HG03520 (cell line): Measurements from ENCODE around the gene CCS.
"Not testable (repeated sequence)": the region's sequence is repeated elsewhere in the genome, so short reads cannot be mapped to it uniquely, and the experiment has no call there.

ENCODE experiments used
- ATAC-seq: cut with Tn5 transposase; IDR thresholded peaks from one replicate; pipeline ENCODE4 v1.9.1; 2021; ENCODE audit warnings: mild to moderate bottlenecking, moderate library complexity; ENCODE audit not compliant: unreplicated experiment

Gene CCS

GRCh38 chr11:66561178-66561974 is 31.6 kb upstream of the CCS start:
- ATAC-seq: no peak

GRCh38 chr11:66561975-66562248 is 31.1 kb upstream of the CCS start:
- ATAC-seq: no peak

GRCh38 chr11:66562275-66562674 is 30.7 kb upstream of the CCS start:
- ATAC-seq: no peak

- ATAC-seq: no peak
These were observed 29.9 kb upstream of the CCS start for GRCh38 chr11:66562907-66563583.

- no peak for ATAC-seq
These were observed 29.2 kb upstream of the CCS start for GRCh38 chr11:66563832-66564231.

GRCh38 chr11:66564538-66564937 is 28.4 kb upstream of the CCS start:
- ATAC-seq: no peak

- no peak for ATAC-seq
These were observed 28.0 kb upstream of the CCS start for GRCh38 chr11:66564984-66565383.

- no peak for ATAC-seq
These were observed 26.8 kb upstream of the CCS start for GRCh38 chr11:66566221-66566620.

- ATAC-seq: no peak
These were observed 25.2 kb upstream of the CCS start for GRCh38 chr11:66567787-66568123.

- ATAC-seq: no peak
These were observed 24.7 kb upstream of the CCS start, which contains the start of gene CTSF for GRCh38 chr11:66568124-66568916. CTSF (minus strand) TSS chr11:66568606; CDS start chr11:66568486, 120 bp downstream.

- no peak for ATAC-seq
These were observed 23.9 kb upstream of the CCS start for GRCh38 chr11:66569076-66569475.

- ATAC-seq: no peak
These were observed 22.7 kb upstream of the CCS start for GRCh38 chr11:66570079-66570849.

- no peak for ATAC-seq
These were observed 22.2 kb upstream of the CCS start for GRCh38 chr11:66570850-66571180.

- no peak for ATAC-seq
These were observed 13.9 kb upstream of the CCS start for GRCh38 chr11:66579017-66579606.

GRCh38 chr11:66580803-66581202 is 12.2 kb upstream of the CCS start:
- no peak for ATAC-seq

- no peak for ATAC-seq
These were observed 11.7 kb upstream of the CCS start for GRCh38 chr11:66581261-66581660.

GRCh38 chr11:66582565-66583147 is 10.3 kb upstream of the CCS start:
- ATAC-seq: not testable (repeated sequence)

- ATAC-seq: not testable (repeated sequence)
These were observed 7.5 kb upstream of the CCS start for GRCh38 chr11:66585447-66585846.

- no peak for ATAC-seq
These were observed 6.8 kb upstream of the CCS start for GRCh38 chr11:66586136-66586535.

GRCh38 chr11:66589315-66589714 is 3.7 kb upstream of the CCS start:
- ATAC-seq: not testable (repeated sequence)
